Osteocyte (in vitro differentiated cells): ENCODE results near the gene VRK2. TPM values are rescaled to one million over a fixed set of nuclear protein-coding genes. Genes with fewer than 3 reads are reported as not detected.
"Not testable (repeated sequence)": the region's sequence is repeated elsewhere in the genome, so short reads cannot be mapped to it uniquely, and the experiment has no call there.

Experiments used
- DNase-seq: peaks from one replicate; pipeline ENCODE4 v3.0.0; 2021; ENCODE audit warnings: mixed read lengths; ENCODE audit not compliant: unreplicated experiment; ENCODE audit errors: extremely low spot score
- H3K27ac Mint-ChIP-seq: one replicate; pipeline ENCODE4 v1.8.0; 2021; ENCODE audit warnings: mild to moderate bottlenecking, mixed read lengths; ENCODE audit not compliant: unreplicated experiment
- H3K27me3 Mint-ChIP-seq: one replicate; pipeline ENCODE4 v1.8.0; 2021; ENCODE audit warnings: mixed read lengths; ENCODE audit not compliant: unreplicated experiment
- H3K36me3 Mint-ChIP-seq: one replicate; pipeline ENCODE4 v1.8.0; 2021; ENCODE audit warnings: mixed read lengths; ENCODE audit not compliant: unreplicated experiment
- H3K4me1 Mint-ChIP-seq: one replicate; pipeline ENCODE4 v1.8.0; 2021; ENCODE audit warnings: mixed read lengths; ENCODE audit not compliant: unreplicated experiment
- H3K4me3 Mint-ChIP-seq: one replicate; pipeline ENCODE4 v1.8.0; 2021; ENCODE audit warnings: mild to moderate bottlenecking, moderate library complexity, mixed read lengths; ENCODE audit not compliant: unreplicated experiment
- H3K9me3 Mint-ChIP-seq: one replicate; pipeline ENCODE4 v1.8.0; 2021; ENCODE audit warnings: mixed read lengths; ENCODE audit not compliant: unreplicated experiment
- total RNA-seq: library from RNA; stranded (reverse); gene quantifications from 2 replicates; pipeline ENCODE4 v1.2.1, GENCODE V29; 2021
- TF ChIP-seq, protein P1 (sequence below): fragments of 200-600 bp; sonication (generic); IDR thresholded peaks from 2 replicates; pipeline ENCODE4 v1.5.0; 2021; ENCODE audit warnings: antibody characterized with exemption, mild to moderate bottlenecking, moderate library complexity

Gene VRK2
- total RNA-seq, 1 donor from 2014 or later: 19.6 TPM

DNA sequence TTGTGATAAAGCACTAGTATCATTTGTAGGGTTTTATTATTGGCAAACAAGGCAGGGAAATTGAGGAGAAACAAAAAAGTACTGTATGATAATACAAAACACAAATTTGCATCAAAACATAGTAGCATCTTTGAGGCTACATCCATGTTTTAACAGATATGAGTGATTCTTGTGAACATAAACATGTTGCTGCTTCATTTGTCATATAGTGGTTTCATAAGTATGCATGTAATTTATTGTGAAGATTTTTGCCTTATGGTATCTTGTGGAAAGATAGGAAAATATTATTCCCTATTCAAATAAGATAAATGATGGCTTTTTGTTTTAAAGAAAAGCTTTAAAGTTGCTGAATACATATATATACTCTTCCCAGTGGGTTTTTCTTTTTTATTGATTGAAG lies 60.3 kb downstream of the VRK2 start:
- H3K4me3 Mint-ChIP-seq: no peak overlapping the region
- H3K27ac Mint-ChIP-seq: no peak overlapping the region
- TF ChIP-seq, protein P1, sequence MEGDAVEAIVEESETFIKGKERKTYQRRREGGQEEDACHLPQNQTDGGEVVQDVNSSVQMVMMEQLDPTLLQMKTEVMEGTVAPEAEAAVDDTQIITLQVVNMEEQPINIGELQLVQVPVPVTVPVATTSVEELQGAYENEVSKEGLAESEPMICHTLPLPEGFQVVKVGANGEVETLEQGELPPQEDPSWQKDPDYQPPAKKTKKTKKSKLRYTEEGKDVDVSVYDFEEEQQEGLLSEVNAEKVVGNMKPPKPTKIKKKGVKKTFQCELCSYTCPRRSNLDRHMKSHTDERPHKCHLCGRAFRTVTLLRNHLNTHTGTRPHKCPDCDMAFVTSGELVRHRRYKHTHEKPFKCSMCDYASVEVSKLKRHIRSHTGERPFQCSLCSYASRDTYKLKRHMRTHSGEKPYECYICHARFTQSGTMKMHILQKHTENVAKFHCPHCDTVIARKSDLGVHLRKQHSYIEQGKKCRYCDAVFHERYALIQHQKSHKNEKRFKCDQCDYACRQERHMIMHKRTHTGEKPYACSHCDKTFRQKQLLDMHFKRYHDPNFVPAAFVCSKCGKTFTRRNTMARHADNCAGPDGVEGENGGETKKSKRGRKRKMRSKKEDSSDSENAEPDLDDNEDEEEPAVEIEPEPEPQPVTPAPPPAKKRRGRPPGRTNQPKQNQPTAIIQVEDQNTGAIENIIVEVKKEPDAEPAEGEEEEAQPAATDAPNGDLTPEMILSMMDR: no peak
- H3K36me3 Mint-ChIP-seq: peaks cover 5% of the 10 kb centered on the region
- no peaks in the 10 kb centered on the region for H3K27me3 Mint-ChIP-seq
- peaks cover 3% of the 10 kb centered on the region for H3K9me3 Mint-ChIP-seq
- no peak for DNase-seq
- H3K4me1 Mint-ChIP-seq: peaks cover 18% of the 10 kb centered on the region

- no peaks in the 10 kb centered on the region for H3K27me3 Mint-ChIP-seq
- peaks cover 3% of the 10 kb centered on the region for H3K9me3 Mint-ChIP-seq
- H3K36me3 Mint-ChIP-seq: peaks cover 5% of the 10 kb centered on the region
- H3K4me3 Mint-ChIP-seq: no peak overlapping the region
- DNase-seq: no peak
- TF ChIP-seq, protein P1: no peak
- H3K27ac Mint-ChIP-seq: peak overlapping the region; percentile 79
- H3K4me1 Mint-ChIP-seq: peaks cover 26% of the 10 kb centered on the region
These were observed 61.5 kb downstream of the VRK2 start for GRCh38 chr2:58107803-58108710.

DNA sequence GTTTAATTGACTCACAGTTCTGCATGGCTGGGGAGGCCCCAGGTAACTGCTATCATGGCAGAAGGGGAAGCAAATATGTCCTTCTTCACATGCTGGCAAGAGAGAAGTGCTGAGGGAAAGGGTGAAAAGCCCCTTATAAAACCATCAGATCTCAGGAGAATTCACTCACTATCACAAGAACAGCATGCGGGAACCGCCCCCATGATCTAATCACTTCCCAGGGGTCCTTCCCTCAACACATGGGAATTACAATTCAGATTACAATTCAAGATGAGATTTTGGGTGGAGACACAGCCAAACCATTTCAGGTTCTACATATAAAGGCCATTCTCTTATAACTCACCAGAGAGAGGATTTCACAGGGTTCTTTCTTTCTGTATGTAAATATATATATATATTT lies 62.9 kb downstream of the VRK2 start:
- Mint-ChIP-seq H3K4me3 (no peak overlapping the region), H3K36me3 (peaks cover 3% of the 10 kb centered on the region), H3K27me3 (no peaks in the 10 kb centered on the region), H3K27ac (no peak overlapping the region), H3K4me1 (peaks cover 28% of the 10 kb centered on the region), H3K9me3 (peaks cover 3% of the 10 kb centered on the region)
- TF ChIP-seq, protein P1: no peak
- no peak for DNase-seq

DNA sequence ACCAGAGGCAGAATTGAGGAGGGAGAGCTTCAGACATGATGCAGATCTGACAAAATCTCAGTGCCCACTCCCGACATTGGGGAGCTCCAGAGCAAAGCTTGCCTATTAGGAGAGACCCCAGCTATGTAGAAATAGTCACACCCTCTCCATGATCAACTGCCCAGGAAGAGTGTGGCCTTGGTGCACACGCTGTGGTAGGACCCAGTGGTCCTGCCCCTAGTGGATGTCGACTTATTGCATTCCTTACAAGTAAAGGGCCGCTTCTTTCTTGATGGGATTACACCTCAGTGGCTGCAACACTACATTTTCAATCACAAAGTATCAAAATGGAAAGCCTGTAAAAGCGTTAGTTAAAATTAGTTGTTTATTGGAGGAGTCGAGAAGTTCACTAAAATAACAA lies 64.2 kb downstream of the VRK2 start:
- Mint-ChIP-seq H3K27ac (no peak overlapping the region), H3K27me3 (no peaks in the 10 kb centered on the region), H3K9me3 (peaks cover 3% of the 10 kb centered on the region), H3K4me1 (peaks cover 28% of the 10 kb centered on the region), H3K4me3 (no peak overlapping the region), H3K36me3 (peaks cover 3% of the 10 kb centered on the region)
- TF ChIP-seq, protein P1: no peak
- DNase-seq: no peak

- not testable (repeated sequence) for H3K27me3 Mint-ChIP-seq, H3K36me3 Mint-ChIP-seq, H3K4me3 Mint-ChIP-seq, DNase-seq, H3K27ac Mint-ChIP-seq, H3K9me3 Mint-ChIP-seq
- H3K4me1 Mint-ChIP-seq: peaks cover 11% of the 10 kb centered on the region
These were observed 67.0 kb downstream of the VRK2 start for GRCh38 chr2:58113563-58113962.
